H9 (cell line): Measurements from ENCODE around the gene TBC1D22A. TPM values are rescaled to one million over a fixed set of nuclear protein-coding genes. Genes with fewer than 3 reads are reported as not detected.
A peak's percentile ranks its signal among the peaks of the same experiment; 100 is the strongest.

Experiments
- DNase-seq: peaks from one replicate; pipeline ENCODE4 v3.0.0-alpha.2; 2017
- H2AFZ ChIP-seq: one replicate; pipeline ENCODE4 v1.6.1; 2013; ENCODE audit warnings: mild to moderate bottlenecking, low read length, control low read depth, moderate library complexity
- H2AK5ac ChIP-seq: 2 replicates; pipeline ENCODE4 v1.6.1; 2013; ENCODE audit warnings: low read length, control low read depth, mixed read lengths; ENCODE audit not compliant: insufficient read length
- H2BK120ac ChIP-seq: one replicate; pipeline ENCODE4 v1.6.1; 2013; ENCODE audit warnings: low read depth, mild to moderate bottlenecking, low read length, control low read depth, inconsistent platforms; ENCODE audit not compliant: poor library complexity, severe bottlenecking
- H2BK12ac ChIP-seq: 2 replicates; pipeline ENCODE4 v1.6.1; 2013; ENCODE audit warnings: low read length, control low read depth, mixed read lengths, low read depth; ENCODE audit not compliant: insufficient read length
- H2BK15ac ChIP-seq: 2 replicates; pipeline ENCODE4 v1.6.1; 2013; ENCODE audit warnings: low read depth, low read length, control low read depth
- H2BK20ac ChIP-seq: one replicate; pipeline ENCODE4 v1.6.1; 2013; ENCODE audit warnings: low read depth, mild to moderate bottlenecking, low read length, control low read depth, inconsistent platforms; ENCODE audit not compliant: poor library complexity, severe bottlenecking
- H2BK5ac ChIP-seq: 2 replicates; pipeline ENCODE4 v1.6.1; 2013; ENCODE audit warnings: low read length, control low read depth, mixed read lengths; ENCODE audit not compliant: insufficient read length
- H3K14ac ChIP-seq: 2 replicates; pipeline ENCODE4 v1.6.1; 2013; ENCODE audit warnings: low read length, control low read depth; ENCODE audit not compliant: insufficient read depth
- H3K18ac ChIP-seq: 2 replicates; pipeline ENCODE4 v1.6.1; 2013; ENCODE audit warnings: low read depth, mild to moderate bottlenecking, mixed read lengths, low read length, control low read depth; ENCODE audit not compliant: insufficient read length
- H3K23ac ChIP-seq: 2 replicates; pipeline ENCODE4 v1.6.1; 2013; ENCODE audit warnings: low read length, control low read depth, mixed read lengths, low read depth; ENCODE audit not compliant: insufficient read length
- H3K23me2 ChIP-seq: 2 replicates; pipeline ENCODE4 v1.6.1; 2013; ENCODE audit warnings: low read depth, mild to moderate bottlenecking, mixed read lengths, low read length, control low read depth; ENCODE audit not compliant: insufficient read length, poor library complexity, severe bottlenecking
- H3K27ac ChIP-seq: 2 replicates; pipeline ENCODE4 v1.5.1; 2013; ENCODE audit warnings: low read length, control low read depth, mixed read lengths, low read depth; ENCODE audit not compliant: insufficient read length
- H3K27me3 ChIP-seq: 2 replicates; pipeline ENCODE4 v1.6.1; 2013; ENCODE audit warnings: low read length, control low read depth, inconsistent platforms; ENCODE audit not compliant: insufficient read depth
- H3K4ac ChIP-seq: 2 replicates; pipeline ENCODE4 v1.6.1; 2013; ENCODE audit warnings: low read depth, mild to moderate bottlenecking, control low read depth, inconsistent platforms, low read length, moderate library complexity
- H3K4me1 ChIP-seq: 2 replicates; pipeline ENCODE4 v1.6.1; 2013; ENCODE audit warnings: low read length, control low read depth, inconsistent platforms; ENCODE audit not compliant: insufficient read depth
- H3K4me2 ChIP-seq: 2 replicates; pipeline ENCODE4 v1.6.1; 2013; ENCODE audit warnings: low read length, control low read depth, mixed read lengths; ENCODE audit not compliant: insufficient read length, insufficient read depth
- H3K56ac ChIP-seq: 2 replicates; pipeline ENCODE4 v1.6.1; 2013; ENCODE audit warnings: low read depth, mild to moderate bottlenecking, mixed read lengths, low read length, control low read depth; ENCODE audit not compliant: insufficient read length
- H3K79me1 ChIP-seq: 2 replicates; pipeline ENCODE4 v1.6.1; 2013; ENCODE audit warnings: low read depth, mild to moderate bottlenecking, moderate library complexity, low read length, control low read depth, inconsistent platforms; ENCODE audit not compliant: insufficient read depth, poor library complexity, severe bottlenecking
- H3K79me2 ChIP-seq: 2 replicates; pipeline ENCODE4 v1.6.1; 2013; ENCODE audit warnings: low read length, control low read depth, inconsistent platforms; ENCODE audit not compliant: insufficient read depth
- H3K9ac ChIP-seq: 2 replicates; pipeline ENCODE4 v1.6.1; 2013; ENCODE audit warnings: low read length, control low read depth, mixed read lengths; ENCODE audit not compliant: insufficient read length; ENCODE audit errors: extremely low read depth
- H3K9me3 ChIP-seq: one replicate; pipeline ENCODE4 v1.6.1; 2013; ENCODE audit warnings: low read depth, low read length, inconsistent platforms; ENCODE audit not compliant: control insufficient read depth
- H3T11ph ChIP-seq: one replicate; pipeline ENCODE4 v1.6.1; 2013; ENCODE audit warnings: mild to moderate bottlenecking, low read length, control low read depth, inconsistent platforms
- H4K20me1 ChIP-seq: one replicate; pipeline ENCODE4 v1.6.1; 2013; ENCODE audit not compliant: control insufficient read depth, insufficient read length, insufficient read depth
- H4K5ac ChIP-seq: 2 replicates; pipeline ENCODE4 v1.6.1; 2013; ENCODE audit warnings: low read depth, mild to moderate bottlenecking, mixed read lengths, low read length, control low read depth; ENCODE audit not compliant: insufficient read length
- H4K8ac ChIP-seq: replicated peaks from 2 replicates; pipeline ENCODE4 v1.6.1; 2013; ENCODE audit warnings: low read length, control low read depth, mixed read lengths, low read depth; ENCODE audit not compliant: insufficient read length
- H4K91ac ChIP-seq: 2 replicates; pipeline ENCODE4 v1.6.1; 2013; ENCODE audit warnings: low read depth, mild to moderate bottlenecking, moderate library complexity, mixed read lengths, low read length, control low read depth; ENCODE audit not compliant: insufficient read length
- H3K27ac Mint-ChIP-seq, 3 experiments: 2 replicates in 2 of 3; 3 replicates in 1 of 3; pipeline ENCODE4 v1.8.0; 2020 to 2021; ENCODE audit warnings: mixed read lengths in 3 of 3, mild to moderate bottlenecking in 1 of 3, moderate library complexity in 1 of 3
- H3K27me3 Mint-ChIP-seq: 2 replicates; pipeline ENCODE4 v1.8.0; 2021; ENCODE audit warnings: low read depth, mild to moderate bottlenecking, moderate library complexity, mixed read lengths
- H3K36me3 Mint-ChIP-seq, 3 experiments: 2 replicates in 2 of 3; 3 replicates in 1 of 3; pipeline ENCODE4 v1.8.0; 2020 to 2021; ENCODE audit warnings: low read depth in 3 of 3, mixed read lengths in 3 of 3; ENCODE audit not compliant: insufficient read depth in 1 of 3
- H3K4me1 Mint-ChIP-seq, 2 experiments: 2 replicates each; pipeline ENCODE4 v1.8.0; 2020; ENCODE audit warnings: mixed read lengths in 2 of 2
- H3K4me3 Mint-ChIP-seq, 2 experiments: 2 replicates in 1 of 2; 3 replicates in 1 of 2; pipeline ENCODE4 v1.8.0; 2020 to 2021; ENCODE audit warnings: mild to moderate bottlenecking in 2 of 2, mixed read lengths in 2 of 2, moderate library complexity in 1 of 2
- H3K9me3 Mint-ChIP-seq, 2 experiments: 2 replicates in 1 of 2; 3 replicates in 1 of 2; pipeline ENCODE4 v1.8.0; 2020; ENCODE audit warnings: mild to moderate bottlenecking in 2 of 2, mixed read lengths in 2 of 2, moderate library complexity in 1 of 2
- CTCF ChIP-seq: fragments of 200-600 bp; sonication (generic); conservative IDR thresholded peaks from 3 replicates; pipeline ENCODE4 v1.8.0; 2021; ENCODE audit warnings: antibody characterized with exemption, mild to moderate bottlenecking
- WGBS: extraction: QIAGEN DNeasy Blood & Tissue Kit; methylation state at CpG from one replicate; pipeline ENCODE4 v1.1.7; 2013; ENCODE audit warnings: missing lambda C conversion rate, low lambda C conversion rate, mixed read lengths; ENCODE audit not compliant: insufficient read length; ENCODE audit errors: extremely low coverage; 5-methylcytosine and 5-hydroxymethylcytosine counted together
- total RNA-seq: library from RNA; stranded (reverse); gene quantifications from 2 replicates; pipeline ENCODE4 v1.2.1, GENCODE V29; 2021

TBC1D22A gene
- total RNA-seq, 1 experiment from 2014 or later = 20.8 TPM

GRCh38 chr22:46863794-46864193, 101.3 kb downstream of the TBC1D22A start:
- Histone ChIP-seq H3K23ac (no peak overlapping the region), H3K79me1 (peaks cover 4% of the 10 kb centered on the region), H3K9ac (no peak overlapping the region), H2BK5ac (no peak overlapping the region), H3K27ac (no peak overlapping the region), H3K9me3 (no peaks in the 10 kb centered on the region), H4K91ac (no peak overlapping the region), H4K20me1 (no peaks in the 10 kb centered on the region), H2AFZ (no peak overlapping the region), H3K14ac (no peak overlapping the region), H3K4me1 (no peaks in the 10 kb centered on the region; the same call in 1 of the 2 replicates), H3T11ph (no peak overlapping the region), H3K79me2 (no peaks in the 10 kb centered on the region; the same call in 1 of the 2 replicates), H4K5ac (no peak overlapping the region), H2BK120ac (no peak overlapping the region), H3K18ac (no peak overlapping the region), H2AK5ac (no peak overlapping the region), H3K4me2 (no peak overlapping the region), H2BK20ac (no peak overlapping the region), H3K27me3 (no peaks in the 10 kb centered on the region), H3K4ac (no peak overlapping the region), H3K56ac (no peak overlapping the region), H2BK12ac (no peak overlapping the region), H4K8ac (no peak overlapping the region), H3K23me2 (no peaks in the 10 kb centered on the region), H2BK15ac (no peak overlapping the region)
- peaks cover 0 to 3% of the 10 kb centered on the region in 2 experiments; a peak in 1 of 5 replicates for H3K9me3 Mint-ChIP-seq
- H3K4me3 Mint-ChIP-seq = no peak overlapping the region
- WGBS = no CpG with 5 or more reads among the region's 6 CpGs
- no peaks in the 10 kb centered on the region for H3K27me3 Mint-ChIP-seq
- H3K4me1 Mint-ChIP-seq = peaks cover 19 to 27% of the 10 kb centered on the region in 2 experiments
- TF ChIP-seq CTCF = no peak
- H3K27ac Mint-ChIP-seq = peak overlapping the region in 1 of 3 experiments; percentile 42; a peak in 3 of 7 replicates
- no peak for DNase-seq
- H3K36me3 Mint-ChIP-seq = peaks cover 0 to 9% (median 5%) of the 10 kb centered on the region in 3 experiments; a peak in 3 of 7 replicates
